Measurements from ENCODE around the gene DESI1. TPM values are rescaled to one million over a fixed set of nuclear protein-coding genes. Genes with fewer than 3 reads are reported as not detected.

The DESI1 gene
- total and polyA plus RNA-seq, 2 donors (not counting 1 experiment from before 2014, with no cell fraction given) = 17.3 to 26.3 TPM

GRCh38 chr22:41619979-41620588 lies 759 bp downstream of the DESI1 start:
- Histone ChIP-seq H3K4me1 (ENCODE audit: control insufficient read depth in 2 of 2, insufficient read depth in 2 of 2, low read length in 2 of 2) (peaks cover 19 to 27% of the 10 kb centered on the region in 2 donors), H3K4me3 (ENCODE audit: control extremely low read depth in 1 of 5, extremely low read depth in 1 of 5, insufficient read depth in 1 of 5, low read depth in 2 of 5, low read length in 4 of 5) (peak overlapping the region; percentile 68 to 97 (median 89)), H3K36me3 (replicated peaks in 1 of 2; ENCODE audit: control extremely low read depth in 1 of 2, control insufficient read depth in 1 of 2, extremely low read depth in 1 of 2, insufficient read depth in 2 of 2, low read length in 1 of 2) (peaks cover 0 to 12% of the 10 kb centered on the region in 2 experiments), H3K4me2 (replicated peaks; ENCODE audit: low read depth, low read length, poor library complexity, severe bottlenecking) (peak overlapping the region; percentile 95), H3K27me3 (replicated peaks in 1 of 4; ENCODE audit: control extremely low read depth in 1 of 4, control insufficient read depth in 3 of 4, insufficient read depth in 4 of 4, low read length in 3 of 4) (no peaks in the 10 kb centered on the region), H3K79me2 (ENCODE audit: control insufficient read depth, insufficient read depth, low read length) (peaks cover 70% of the 10 kb centered on the region), H4K20me1 (ENCODE audit: control insufficient read depth, insufficient read depth, low read length, poor library complexity, severe bottlenecking) (peaks cover 32% of the 10 kb centered on the region), H3K9me3 (ENCODE audit: control extremely low read depth in 1 of 3, control insufficient read depth in 2 of 3, insufficient read depth in 1 of 3, low read length in 2 of 3) (no peaks in the 10 kb centered on the region), H3K27ac (ENCODE audit: low read length in 2 of 2) (peak overlapping the region; percentile 92 to 96), H3K9ac (ENCODE audit: low read length) (peak overlapping the region; percentile 96), H2AFZ (ENCODE audit: insufficient read depth, low read depth, low read length, poor library complexity, severe bottlenecking) (peak overlapping the region; percentile 78)
- Mint-ChIP-seq H3K4me1 (peaks cover 39% of the 10 kb centered on the region), H3K27me3 (no peaks in the 10 kb centered on the region), H3K4me3 (peak overlapping the region; percentile 96), H3K27ac (peak overlapping the region; percentile 94), H3K9me3 (ENCODE audit: insufficient read depth) (no peaks in the 10 kb centered on the region)
- CTCF ChIA-PET = interaction anchor here (0.6 to 1.4 kb wide), 7 partner anchors 30 to 1094 kb away, joined by 3 to 6 read pairs (median 3); partner anchors contain the start of genes PMM1, POLR3H and TEF
- DNase-seq (no peak), ATAC-seq (ENCODE audit: low read depth) (no peak)
- POLR2A ChIA-PET = interaction anchor here (1.1 to 2.5 kb wide), 5 partner anchors 30 to 669 kb away, joined by 3 to 10 read pairs (median 3); partner anchors contain the start of genes PMM1 and RBX1
- intact Hi-C loops (cut with micrococcal nuclease) = loop anchor here (2.0 to 10.0 kb wide), 6 partner anchors 47 to 1578 kb away; partner anchors contain the start of genes ACO2, PHF5A, TEF and TOB2
- WGBS (ENCODE audit: insufficient coverage) = 1% methylated on average over 23 of the region's 24 CpGs
- TF ChIP-seq EZH2 (IDR thresholded peaks at IDR 0.05; ENCODE audit: borderline replicate concordance, insufficient read depth, low read depth, low read length, poor library complexity, severe bottlenecking) = no peak
- no peak for TF ChIP-seq CTCF (IDR thresholded peaks at IDR 0.05)

GRCh38 chr22:41613456-41613855 lies 7.4 kb downstream of the DESI1 start:
- Histone ChIP-seq H3K4me1 (ENCODE audit: control insufficient read depth in 2 of 2, insufficient read depth in 2 of 2, low read length in 2 of 2) (no peaks in the 10 kb centered on the region), H3K79me2 (ENCODE audit: control insufficient read depth, insufficient read depth, low read length) (peaks cover 46% of the 10 kb centered on the region), H3K9me3 (ENCODE audit: control extremely low read depth in 1 of 3, control insufficient read depth in 2 of 3, insufficient read depth in 1 of 3, low read length in 2 of 3) (no peaks in the 10 kb centered on the region), H3K27ac (ENCODE audit: low read length in 2 of 2) (no peak overlapping the region), H2AFZ (ENCODE audit: insufficient read depth, low read depth, low read length, poor library complexity, severe bottlenecking) (no peak overlapping the region), H3K4me2 (replicated peaks; ENCODE audit: low read depth, low read length, poor library complexity, severe bottlenecking) (no peak overlapping the region), H3K4me3 (ENCODE audit: control extremely low read depth in 1 of 5, extremely low read depth in 1 of 5, insufficient read depth in 1 of 5, low read depth in 2 of 5, low read length in 4 of 5) (no peak overlapping the region), H4K20me1 (ENCODE audit: control insufficient read depth, insufficient read depth, low read length, poor library complexity, severe bottlenecking) (peaks cover 2% of the 10 kb centered on the region), H3K36me3 (replicated peaks in 1 of 2; ENCODE audit: control extremely low read depth in 1 of 2, control insufficient read depth in 1 of 2, extremely low read depth in 1 of 2, insufficient read depth in 2 of 2, low read length in 1 of 2) (peaks cover 0 to 2% of the 10 kb centered on the region in 2 experiments), H3K27me3 (replicated peaks in 1 of 4; ENCODE audit: control extremely low read depth in 1 of 4, control insufficient read depth in 3 of 4, insufficient read depth in 4 of 4, low read length in 3 of 4) (no peaks in the 10 kb centered on the region), H3K9ac (ENCODE audit: low read length) (no peak overlapping the region)
- no peak for ATAC-seq (ENCODE audit: low read depth)
- no peak for DNase-seq
- Mint-ChIP-seq H3K27me3 (no peaks in the 10 kb centered on the region), H3K4me1 (peaks cover 5% of the 10 kb centered on the region), H3K27ac (no peak overlapping the region), H3K4me3 (no peak overlapping the region), H3K9me3 (ENCODE audit: insufficient read depth) (no peaks in the 10 kb centered on the region)
- WGBS (ENCODE audit: insufficient coverage) = 100% methylated on average over 1 of the region's 2 CpGs
- CTCF ChIA-PET = no interaction called here
- TF ChIP-seq CTCF (IDR thresholded peaks at IDR 0.05) (no peak), EZH2 (IDR thresholded peaks at IDR 0.05; ENCODE audit: borderline replicate concordance, insufficient read depth, low read depth, low read length, poor library complexity, severe bottlenecking) (no peak)
- intact Hi-C loops (cut with micrococcal nuclease) = no loop called here
- POLR2A ChIA-PET = no interaction called here

Data from B cell (primary cell).